ENCODE measurements around the gene IL17F.
"Not testable (repeated sequence)": the region's sequence is repeated elsewhere in the genome, so short reads cannot be mapped to it uniquely, and the experiment has no call there.

The IL17F gene

DNA sequence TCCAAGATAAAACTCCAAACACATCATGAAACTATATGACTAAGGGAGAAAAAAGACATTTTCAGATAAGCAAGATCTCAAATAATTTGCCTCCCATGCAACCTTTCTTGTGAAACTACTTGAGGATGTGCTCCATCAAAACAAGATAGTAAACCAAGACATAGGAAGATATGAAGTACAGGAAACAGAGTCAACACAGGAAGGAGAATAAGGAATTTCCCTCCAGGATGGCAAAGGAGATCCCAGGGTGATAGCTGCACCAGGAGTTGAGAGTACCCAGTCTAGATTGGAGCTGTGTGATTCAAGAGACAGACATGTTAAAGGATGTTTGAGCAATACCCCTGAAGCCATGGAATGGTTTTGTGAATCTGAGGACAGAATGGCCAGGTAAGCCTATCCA lies 42.8 kb downstream of the IL17F start:
- H3K9me3 ChIP-seq (ENCODE audit: control insufficient read depth, low read length), result no peaks in the 10 kb centered on the region
- no peak overlapping the region for H3K27ac ChIP-seq
- no peaks in the 10 kb centered on the region for H3K27me3 ChIP-seq (ENCODE audit: control insufficient read depth, insufficient read depth, low read length)
- H2AFZ ChIP-seq, result no peak overlapping the region
- H3K36me3 ChIP-seq (ENCODE audit: control insufficient read depth, insufficient read depth, low read length), result no peaks in the 10 kb centered on the region
- no peak overlapping the region for H3K4me3 ChIP-seq (ENCODE audit: low read depth, low read length)
- H3K4me1 ChIP-seq, result no peaks in the 10 kb centered on the region
- TF ChIP-seq, protein P1, sequence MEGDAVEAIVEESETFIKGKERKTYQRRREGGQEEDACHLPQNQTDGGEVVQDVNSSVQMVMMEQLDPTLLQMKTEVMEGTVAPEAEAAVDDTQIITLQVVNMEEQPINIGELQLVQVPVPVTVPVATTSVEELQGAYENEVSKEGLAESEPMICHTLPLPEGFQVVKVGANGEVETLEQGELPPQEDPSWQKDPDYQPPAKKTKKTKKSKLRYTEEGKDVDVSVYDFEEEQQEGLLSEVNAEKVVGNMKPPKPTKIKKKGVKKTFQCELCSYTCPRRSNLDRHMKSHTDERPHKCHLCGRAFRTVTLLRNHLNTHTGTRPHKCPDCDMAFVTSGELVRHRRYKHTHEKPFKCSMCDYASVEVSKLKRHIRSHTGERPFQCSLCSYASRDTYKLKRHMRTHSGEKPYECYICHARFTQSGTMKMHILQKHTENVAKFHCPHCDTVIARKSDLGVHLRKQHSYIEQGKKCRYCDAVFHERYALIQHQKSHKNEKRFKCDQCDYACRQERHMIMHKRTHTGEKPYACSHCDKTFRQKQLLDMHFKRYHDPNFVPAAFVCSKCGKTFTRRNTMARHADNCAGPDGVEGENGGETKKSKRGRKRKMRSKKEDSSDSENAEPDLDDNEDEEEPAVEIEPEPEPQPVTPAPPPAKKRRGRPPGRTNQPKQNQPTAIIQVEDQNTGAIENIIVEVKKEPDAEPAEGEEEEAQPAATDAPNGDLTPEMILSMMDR (IDR thresholded peaks at IDR 0.05), result no peak
- H3K79me2 ChIP-seq, result no peaks in the 10 kb centered on the region
- H3K4me2 ChIP-seq (ENCODE audit: low read length), result no peak overlapping the region
- H3K9ac ChIP-seq, result no peak overlapping the region

DNA sequence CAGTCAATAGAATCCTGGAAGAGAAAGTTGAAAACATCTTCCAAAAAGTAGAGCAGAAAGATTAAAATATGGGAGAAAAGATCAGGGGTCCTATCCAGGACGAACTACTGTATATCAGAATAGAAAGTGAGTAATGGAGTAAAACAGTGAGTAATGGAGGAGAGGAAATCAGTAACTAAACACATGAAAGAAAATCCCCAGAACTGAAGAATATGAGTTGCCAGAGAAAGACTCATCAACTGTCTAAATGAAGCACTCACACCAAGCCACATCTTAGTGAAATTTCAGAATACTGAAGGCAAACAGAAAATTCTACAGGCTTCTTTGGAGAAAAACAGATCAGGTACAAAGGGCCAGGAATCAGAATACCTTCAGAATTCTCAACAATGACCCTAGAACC lies 43.3 kb downstream of the IL17F start:
- Histone ChIP-seq H3K9me3 (ENCODE audit: control insufficient read depth, low read length) (no peaks in the 10 kb centered on the region), H3K27me3 (ENCODE audit: control insufficient read depth, insufficient read depth, low read length) (no peaks in the 10 kb centered on the region), H3K4me3 (ENCODE audit: low read depth, low read length) (no peak overlapping the region), H3K4me2 (ENCODE audit: low read length) (no peak overlapping the region), H3K36me3 (ENCODE audit: control insufficient read depth, insufficient read depth, low read length) (no peaks in the 10 kb centered on the region), H2AFZ (no peak overlapping the region), H3K79me2 (no peaks in the 10 kb centered on the region), H3K27ac (no peak overlapping the region), H3K9ac (no peak overlapping the region), H3K4me1 (no peaks in the 10 kb centered on the region)
- TF ChIP-seq, protein P1 (IDR thresholded peaks at IDR 0.05), result no peak

DNA sequence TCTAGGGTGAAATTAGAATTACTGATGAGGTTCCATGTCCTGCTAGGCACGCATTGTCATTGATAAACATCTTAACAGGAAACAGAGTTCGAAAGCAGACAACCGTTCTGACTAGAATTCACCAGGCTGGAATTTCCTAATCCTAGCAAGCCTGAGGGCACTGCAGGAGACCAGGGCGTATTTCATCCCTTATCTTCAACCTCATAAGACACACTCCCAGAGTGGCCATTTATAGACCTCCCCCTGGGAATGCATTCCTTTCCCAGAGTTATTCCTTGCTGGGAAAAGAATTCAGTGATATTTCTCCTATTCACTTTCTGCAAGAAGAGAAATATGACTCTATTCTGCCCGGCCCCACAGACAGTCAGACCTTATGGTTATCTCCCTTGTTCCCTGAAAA lies 44.2 kb downstream of the IL17F start:
- not testable (repeated sequence) for H3K9me3 ChIP-seq (ENCODE audit: control insufficient read depth, low read length); H2AFZ ChIP-seq; H3K4me3 ChIP-seq (ENCODE audit: low read depth, low read length); H3K4me1 ChIP-seq; H3K4me2 ChIP-seq (ENCODE audit: low read length); H3K9ac ChIP-seq; H3K27ac ChIP-seq; H3K27me3 ChIP-seq (ENCODE audit: control insufficient read depth, insufficient read depth, low read length); H3K36me3 ChIP-seq (ENCODE audit: control insufficient read depth, insufficient read depth, low read length); H3K79me2 ChIP-seq

DNA sequence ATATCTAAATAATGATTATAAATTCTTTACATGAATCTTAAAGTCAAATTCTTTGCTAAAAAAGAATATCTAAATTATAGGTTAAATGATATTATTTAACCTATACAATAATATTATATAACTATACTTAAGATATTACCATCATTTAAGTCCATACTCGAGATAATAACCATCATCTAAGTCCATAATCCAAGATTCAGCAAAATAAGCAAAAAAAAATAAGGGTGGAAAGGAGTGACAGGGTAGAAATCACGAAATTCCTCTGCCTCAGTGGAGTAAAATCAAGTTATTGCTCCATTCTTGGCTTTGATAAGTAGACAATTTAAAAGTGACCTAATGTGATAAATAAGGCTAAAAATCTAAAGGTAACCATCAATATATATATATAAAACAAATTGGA lies 48.4 kb downstream of the IL17F start:
- H3K27ac ChIP-seq, result no peak overlapping the region
- H3K9ac ChIP-seq, result no peak overlapping the region
- H3K4me1 ChIP-seq, result no peaks in the 10 kb centered on the region
- no peaks in the 10 kb centered on the region for H3K9me3 ChIP-seq (ENCODE audit: control insufficient read depth, low read length)
- no peak overlapping the region for H2AFZ ChIP-seq
- H3K4me2 ChIP-seq (ENCODE audit: low read length), result no peak overlapping the region
- no peaks in the 10 kb centered on the region for H3K27me3 ChIP-seq (ENCODE audit: control insufficient read depth, insufficient read depth, low read length)
- H3K4me3 ChIP-seq (ENCODE audit: low read depth, low read length), result no peak overlapping the region
- no peaks in the 10 kb centered on the region for H3K79me2 ChIP-seq
- TF ChIP-seq, protein P1 (IDR thresholded peaks at IDR 0.05), result no peak
- H3K36me3 ChIP-seq (ENCODE audit: control insufficient read depth, insufficient read depth, low read length), result no peaks in the 10 kb centered on the region

DNA sequence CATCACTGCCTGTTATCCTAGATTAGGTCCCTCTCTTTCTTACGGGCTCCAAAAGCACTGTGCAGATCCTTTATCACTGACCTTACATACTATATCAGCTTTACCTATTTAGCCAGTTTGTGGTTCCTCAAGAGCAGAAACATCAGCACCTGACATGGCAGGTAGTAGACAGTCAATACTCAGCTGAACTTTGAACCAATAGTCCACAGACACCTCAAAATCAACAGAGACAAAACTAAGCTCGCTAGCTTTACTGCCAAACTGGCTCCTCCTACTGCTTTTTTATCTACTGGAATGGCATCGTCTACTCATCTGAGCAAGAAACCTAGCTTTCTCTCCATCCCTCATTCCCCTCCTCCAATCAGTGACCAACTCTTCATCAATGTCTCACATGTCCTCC lies 52.5 kb downstream of the IL17F start:
- TF ChIP-seq, protein P1 (IDR thresholded peaks at IDR 0.05), result no peak
- no peaks in the 10 kb centered on the region for H3K27me3 ChIP-seq (ENCODE audit: control insufficient read depth, insufficient read depth, low read length)
- no peak overlapping the region for H3K27ac ChIP-seq
- no peaks in the 10 kb centered on the region for H3K36me3 ChIP-seq (ENCODE audit: control insufficient read depth, insufficient read depth, low read length)
- H3K9ac ChIP-seq, result no peak overlapping the region
- no peak overlapping the region for H3K4me2 ChIP-seq (ENCODE audit: low read length)
- H3K4me1 ChIP-seq, result no peaks in the 10 kb centered on the region
- no peaks in the 10 kb centered on the region for H3K79me2 ChIP-seq
- H3K9me3 ChIP-seq (ENCODE audit: control insufficient read depth, low read length), result no peaks in the 10 kb centered on the region
- no peak overlapping the region for H3K4me3 ChIP-seq (ENCODE audit: low read depth, low read length)
- no peak overlapping the region for H2AFZ ChIP-seq
